WTC11 (cell line): ENCODE results near the gene LEFTY1. TPM values are rescaled to one million over a fixed set of nuclear protein-coding genes. Genes with fewer than 3 reads are reported as not detected.

Experiments
- ATAC-seq: fragments of 200-7000 bp; cut with Tn5 transposase; 2 replicates; pipeline ENCODE4 v1.10.0; 2021; ENCODE audit warnings: mild to moderate bottlenecking, moderate library complexity
- CTCF ChIA-PET: fragments of 300-600 bp; sonication (Branson Sonifier 250); formaldehyde crosslinking; loops from one replicate; lab custom pipeline; 2021; ENCODE audit warnings: antibody characterized with exemption; lab: Charles Lee
- POLR2A ChIA-PET: fragments of 350-600 bp; sonication (Branson Sonifier 250); formaldehyde crosslinking; loops from one replicate; lab custom pipeline; 2021; ENCODE audit warnings: antibody characterized with exemption; lab: Charles Lee
- DNase-seq: peaks from one replicate; pipeline ENCODE4 v3.0.0; 2021; ENCODE audit warnings: low spot score
- H3K27ac Mint-ChIP-seq: 2 replicates; pipeline ENCODE4 v1.8.0; 2021; ENCODE audit warnings: mixed read lengths
- H3K27me3 Mint-ChIP-seq: 2 replicates; pipeline ENCODE4 v1.8.0; 2021; ENCODE audit warnings: low read depth, mild to moderate bottlenecking, moderate library complexity, mixed read lengths
- H3K36me3 Mint-ChIP-seq: 2 replicates; pipeline ENCODE4 v1.8.0; 2021; ENCODE audit warnings: mixed read lengths
- H3K4me1 Mint-ChIP-seq: 2 replicates; pipeline ENCODE4 v1.8.0; 2022; ENCODE audit warnings: mixed read lengths
- H3K4me3 Mint-ChIP-seq: 2 replicates; pipeline ENCODE4 v1.8.0; 2021; ENCODE audit warnings: mild to moderate bottlenecking, moderate library complexity, mixed read lengths
- H3K9me3 Mint-ChIP-seq: 2 replicates; pipeline ENCODE4 v1.8.0; 2021; ENCODE audit warnings: mixed read lengths
- AR ChIP-seq: fragments of 250-450 bp; sonication (Bioruptor Pico); IDR thresholded peaks from 2 replicates; pipeline ENCODE4 v1.9.0; 2021; ENCODE audit warnings: mild to moderate bottlenecking
- CBFB ChIP-seq: sonication (generic); formaldehyde crosslinking; IDR thresholded peaks from 2 replicates; pipeline ENCODE4 v1.8.1; 2022; ENCODE audit warnings: mild to moderate bottlenecking, low read depth, missing genetic modification reagents
- CDX4 ChIP-seq: fragments of 250-450 bp; sonication (Bioruptor Pico); IDR thresholded peaks from 2 replicates; pipeline ENCODE4 v1.9.0; 2021; ENCODE audit warnings: moderate library complexity, mild to moderate bottlenecking, inconsistent platforms, borderline replicate concordance
- CREB1 ChIP-seq: sonication (generic); formaldehyde crosslinking; IDR thresholded peaks from 2 replicates; pipeline ENCODE4 v1.8.0; 2023; ENCODE audit warnings: mild to moderate bottlenecking, missing genetic modification reagents
- CREM ChIP-seq: sonication (generic); formaldehyde crosslinking; IDR thresholded peaks from 2 replicates; pipeline ENCODE4 v1.8.1; 2022; ENCODE audit warnings: mild to moderate bottlenecking, missing genetic modification reagents, moderate library complexity
- ESRRA ChIP-seq: sonication (generic); formaldehyde crosslinking; IDR thresholded peaks from 2 replicates; pipeline ENCODE4 v1.8.1; 2022; ENCODE audit warnings: mild to moderate bottlenecking, missing genetic modification reagents, borderline replicate concordance
- GABPB1 ChIP-seq: sonication (generic); formaldehyde crosslinking; IDR thresholded peaks from 2 replicates; pipeline ENCODE4 v1.8.1; 2023; ENCODE audit warnings: mild to moderate bottlenecking, missing genetic modification reagents
- NR1H2 ChIP-seq: sonication (generic); formaldehyde crosslinking; IDR thresholded peaks from 2 replicates; pipeline ENCODE4 v1.9.0; 2021; ENCODE audit warnings: mild to moderate bottlenecking, moderate library complexity, missing genetic modification reagents
- SMAD3 ChIP-seq: sonication (generic); formaldehyde crosslinking; IDR thresholded peaks from 2 replicates; pipeline ENCODE4 v1.8.0; 2022; ENCODE audit warnings: missing genetic modification reagents, mild to moderate bottlenecking, borderline replicate concordance
- TCF7 ChIP-seq: sonication (generic); formaldehyde crosslinking; IDR thresholded peaks from 2 replicates; pipeline ENCODE4 v1.8.0; 2022; ENCODE audit warnings: mild to moderate bottlenecking, low read depth, missing genetic modification reagents, moderate library complexity
- TP53 ChIP-seq: sonication (generic); formaldehyde crosslinking; IDR thresholded peaks from 2 replicates; pipeline ENCODE4 v1.8.1; 2023; ENCODE audit warnings: mild to moderate bottlenecking, missing genetic modification reagents
- ZNF219 ChIP-seq: sonication (generic); formaldehyde crosslinking; IDR thresholded peaks from 2 replicates; pipeline ENCODE4 v1.8.0; 2023; ENCODE audit warnings: missing genetic modification reagents, mild to moderate bottlenecking, borderline replicate concordance
- ZNF232 ChIP-seq: sonication (generic); formaldehyde crosslinking; IDR thresholded peaks from 2 replicates; pipeline ENCODE4 v1.8.0; 2022; ENCODE audit warnings: mild to moderate bottlenecking, missing genetic modification reagents
- ZNF281 ChIP-seq: sonication (generic); formaldehyde crosslinking; IDR thresholded peaks from 2 replicates; pipeline ENCODE4 v1.8.0; 2023; ENCODE audit warnings: mild to moderate bottlenecking, missing genetic modification reagents
- ZNF671 ChIP-seq: fragments of 250-450 bp; sonication (Bioruptor Pico); IDR thresholded peaks from 2 replicates; pipeline ENCODE4 v1.8.0; 2021; ENCODE audit warnings: mild to moderate bottlenecking
- total RNA-seq: library from RNA; stranded (reverse); gene quantifications from 3 replicates; pipeline ENCODE4 v1.2.3, GENCODE V29; 2021

The LEFTY1 gene
- total RNA-seq, 1 experiment from 2014 or later, result 52.9 TPM

GRCh38 chr1:225879521-225880221 is 9.3 kb downstream of the LEFTY1 start (continued):
- TF ChIP-seq CDX4 (no peak), AR (CRISPR knock-in tag) (no peak)
- TF ChIP-seq, all 79 proteins: peak for 0

GRCh38 chr1:225878282-225878681 is 10.7 kb downstream of the LEFTY1 start:
- Mint-ChIP-seq H3K4me3 (no peak overlapping the region), H3K9me3 (no peaks in the 10 kb centered on the region), H3K4me1 (peaks cover 51% of the 10 kb centered on the region), H3K27me3 (no peaks in the 10 kb centered on the region), H3K27ac (peak overlapping the region; percentile 45; the same call in 1 of the 2 replicates), H3K36me3 (peaks cover 29% of the 10 kb centered on the region)
- TF ChIP-seq AR (CRISPR knock-in tag) (no peak), TP53 (CRISPR knock-in tag) (no peak), SMAD3 (CRISPR knock-in tag) (no peak), GABPB1 (CRISPR knock-in tag) (no peak), ZNF281 (CRISPR knock-in tag) (no peak), ZNF219 (CRISPR knock-in tag) (no peak), ZNF232 (CRISPR knock-in tag) (no peak), ZNF671 (no peak), CREM (no peak), ESRRA (CRISPR knock-in tag) (no peak), CBFB (CRISPR knock-in tag) (no peak), CREB1 (no peak), NR1H2 (CRISPR knock-in tag) (no peak), TCF7 (no peak)
- DNase-seq (no peak), ATAC-seq (no peak)
- POLR2A ChIA-PET, result no interaction called here
- CTCF ChIA-PET, result interaction anchor here (0.6 to 7.6 kb wide), 7 partner anchors 9 to 404 kb away, joined by 3 to 94 read pairs (median 9); partner anchors contain the start of gene LEFTY1
